ENCODE measurements around the gene UCN2. TPM values are rescaled to one million over a fixed set of nuclear protein-coding genes. Genes with fewer than 3 reads are reported as not detected.
"Not testable (repeated sequence)": the region's sequence is repeated elsewhere in the genome, so short reads cannot be mapped to it uniquely, and the experiment has no call there.

The UCN2 gene
- total RNA-seq, 2 experiments from 2014 or later, result not detected

GRCh38 chr3:48532977-48533337 lies 30.6 kb downstream of the UCN2 start:
- H3K4me1 Mint-ChIP-seq, result no peaks in the 10 kb centered on the region
- no peak overlapping the region for H3K27ac Mint-ChIP-seq
- ATAC-seq (no peak), DNase-seq (no peak)
- CTCF ChIA-PET, result interaction anchor here (0.7 to 2.1 kb wide), 4 partner anchors 16 to 387 kb away, joined by 3 to 7 read pairs (median 3); no protein-coding TSS in a partner anchor
- H3K36me3 Mint-ChIP-seq, result peaks cover 40% of the 10 kb centered on the region
- H3K27me3 Mint-ChIP-seq, result no peaks in the 10 kb centered on the region
- no peak overlapping the region for H3K4me3 Mint-ChIP-seq
- no peaks in the 10 kb centered on the region for H3K9me3 Mint-ChIP-seq (ENCODE audit: low read depth)

DNA sequence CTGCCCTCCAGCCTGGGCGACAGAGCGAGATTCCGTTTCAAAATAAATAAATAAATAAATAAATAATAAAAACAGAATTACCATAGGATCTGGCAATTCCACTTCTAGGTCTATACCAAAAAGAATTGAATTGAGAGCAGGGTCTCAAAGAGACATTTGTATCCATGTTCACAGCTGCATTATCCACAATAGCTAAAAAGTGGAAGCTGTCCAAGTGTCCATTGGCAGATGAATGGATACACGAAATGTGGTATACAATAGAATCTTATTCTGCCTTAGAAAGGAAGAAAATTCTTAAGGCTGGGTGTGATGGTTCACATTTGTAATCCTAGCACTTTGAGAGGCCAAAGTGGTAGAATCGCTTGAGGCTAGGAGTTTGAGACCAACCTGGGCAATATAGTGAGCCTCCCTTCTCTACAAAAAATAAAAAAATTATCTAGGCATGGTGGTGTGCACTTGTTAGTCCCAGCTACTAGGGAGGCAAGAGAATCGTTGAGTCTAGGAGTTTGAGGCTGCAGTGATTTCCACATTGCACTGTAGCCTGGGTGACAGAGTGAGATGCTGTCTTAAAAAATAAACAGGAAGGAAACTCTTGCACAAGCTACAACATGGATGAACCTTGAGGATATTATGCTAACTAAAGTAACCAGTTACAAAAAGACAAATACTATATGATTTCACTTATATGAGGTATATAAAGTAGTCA lies 31.2 kb downstream of the UCN2 start:
- no peaks in the 10 kb centered on the region for H3K4me1 Mint-ChIP-seq
- ATAC-seq (no peak), DNase-seq (no peak)
- H3K36me3 Mint-ChIP-seq, result peaks cover 44% of the 10 kb centered on the region
- CTCF ChIA-PET, result interaction anchor here (0.7 to 2.1 kb wide), 5 partner anchors 17 to 388 kb away, joined by 3 to 7 read pairs (median 3); no protein-coding TSS in a partner anchor
- H3K27ac Mint-ChIP-seq, result no peak overlapping the region
- no peaks in the 10 kb centered on the region for H3K9me3 Mint-ChIP-seq (ENCODE audit: low read depth)
- no peaks in the 10 kb centered on the region for H3K27me3 Mint-ChIP-seq
- no peak overlapping the region for H3K4me3 Mint-ChIP-seq

DNA sequence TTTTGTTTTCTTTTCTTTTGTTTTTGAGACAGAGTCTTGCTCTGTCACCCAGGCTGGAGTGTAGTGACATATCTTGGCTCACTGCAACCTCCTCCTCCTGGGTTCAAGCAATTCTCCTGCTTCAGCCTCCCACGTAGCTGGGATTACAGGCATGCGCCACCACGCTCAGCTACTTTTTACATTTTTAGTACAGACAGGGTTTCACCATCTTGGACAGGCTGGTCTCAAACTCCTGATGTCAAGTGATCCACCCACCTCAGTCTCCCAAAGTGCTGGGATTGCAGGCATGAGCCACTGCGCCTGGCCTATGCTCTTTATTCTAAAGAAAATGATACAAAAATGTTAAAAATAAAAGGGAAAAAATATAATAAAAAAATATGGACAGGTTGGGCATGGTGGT lies 32.9 kb downstream of the UCN2 start:
- DNase-seq; H3K4me1 Mint-ChIP-seq; H3K27me3 Mint-ChIP-seq; H3K4me3 Mint-ChIP-seq; H3K9me3 Mint-ChIP-seq (ENCODE audit: low read depth); H3K27ac Mint-ChIP-seq; ATAC-seq: not testable (repeated sequence)
- H3K36me3 Mint-ChIP-seq, result peaks cover 44% of the 10 kb centered on the region
- CTCF ChIA-PET, result interaction anchor here (0.8 to 2.0 kb wide), 5 partner anchors 14 to 130 kb away, joined by 3 to 9 read pairs (median 4); no protein-coding TSS in a partner anchor

GRCh38 chr3:48528754-48529153 lies 34.8 kb downstream of the UCN2 start:
- no peak overlapping the region for H3K27ac Mint-ChIP-seq
- no peaks in the 10 kb centered on the region for H3K27me3 Mint-ChIP-seq
- CTCF ChIA-PET, result interaction anchor here (0.7 to 2.0 kb wide), 3 partner anchors 21 to 128 kb away, joined by 3 to 9 read pairs (median 5); no protein-coding TSS in a partner anchor
- no peaks in the 10 kb centered on the region for H3K9me3 Mint-ChIP-seq (ENCODE audit: low read depth)
- ATAC-seq (no peak), DNase-seq (no peak)
- no peaks in the 10 kb centered on the region for H3K4me1 Mint-ChIP-seq
- H3K4me3 Mint-ChIP-seq, result no peak overlapping the region
- peaks cover 34% of the 10 kb centered on the region for H3K36me3 Mint-ChIP-seq

GRCh38 chr3:48528048-48528447 lies 35.5 kb downstream of the UCN2 start:
- no peaks in the 10 kb centered on the region for H3K9me3 Mint-ChIP-seq (ENCODE audit: low read depth)
- peaks cover 34% of the 10 kb centered on the region for H3K36me3 Mint-ChIP-seq
- H3K27ac Mint-ChIP-seq, result no peak overlapping the region
- CTCF ChIA-PET, result no interaction called here
- H3K4me1 Mint-ChIP-seq, result no peaks in the 10 kb centered on the region
- H3K4me3 Mint-ChIP-seq, result no peak overlapping the region
- ATAC-seq (no peak), DNase-seq (no peak)
- no peaks in the 10 kb centered on the region for H3K27me3 Mint-ChIP-seq

DNA sequence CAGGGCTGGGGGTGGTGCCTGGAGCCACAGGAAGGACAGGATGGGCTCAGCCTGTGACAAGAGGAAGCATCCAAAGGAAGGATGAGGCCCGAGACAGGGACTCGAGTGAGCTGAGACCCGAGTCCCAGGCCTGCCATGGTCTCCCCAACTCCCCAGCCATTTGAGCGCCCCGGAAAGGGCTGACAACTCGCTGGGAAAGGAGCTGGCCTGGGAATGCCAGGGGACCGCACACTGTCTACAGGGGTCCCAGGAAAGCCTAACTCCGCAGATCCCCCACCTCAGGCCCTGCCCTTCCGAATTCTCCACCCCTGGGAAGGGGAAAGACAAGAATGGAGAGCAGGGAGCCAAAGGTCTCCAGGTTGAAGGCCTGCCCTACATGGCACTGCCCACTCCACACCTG lies 38.6 kb downstream of the UCN2 start:
- Mint-ChIP-seq H3K27ac (no peak overlapping the region), H3K4me1 (peaks cover under 1% of the 10 kb centered on the region)

DNA sequence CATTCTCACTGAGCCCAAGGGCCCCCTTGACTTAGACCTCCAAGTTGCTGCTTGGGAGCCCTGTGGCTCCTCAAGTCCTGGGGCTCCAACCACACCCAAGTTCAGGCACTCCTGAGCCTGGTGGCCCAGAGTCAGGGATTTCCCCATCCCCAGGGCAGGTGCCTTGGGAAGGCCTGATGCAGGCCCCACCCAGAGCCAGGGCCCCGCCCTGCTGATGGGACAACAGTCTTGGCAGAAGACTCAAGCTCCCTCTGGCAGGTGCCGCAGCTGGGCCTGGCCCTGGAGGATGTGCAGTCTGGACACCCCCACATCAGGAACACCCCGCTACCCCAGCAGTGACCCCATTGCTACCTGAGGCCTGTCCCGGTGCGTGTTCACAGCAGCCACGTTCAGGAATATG lies 41.9 kb downstream of the UCN2 start:
- Mint-ChIP-seq H3K27ac (no peak overlapping the region), H3K36me3 (peaks cover 7% of the 10 kb centered on the region), H3K4me1 (peaks cover 30% of the 10 kb centered on the region), H3K9me3 (ENCODE audit: low read depth) (no peaks in the 10 kb centered on the region), H3K27me3 (no peaks in the 10 kb centered on the region), H3K4me3 (no peak overlapping the region)
- CTCF ChIA-PET, result no interaction called here
- ATAC-seq, result no peak
- no peak for DNase-seq

More for the DNA sequence above, 38.6 kb downstream of the UCN2 start:
- CTCF ChIA-PET, result interaction anchor here (0.8 to 1.6 kb wide), 4 partner anchors 17 to 89 kb away, joined by 3 to 7 read pairs (median 4); partner anchors contain the start of gene PFKFB4
- no peak for ATAC-seq
- no peak overlapping the region for H3K4me3 Mint-ChIP-seq
- no peaks in the 10 kb centered on the region for H3K27me3 Mint-ChIP-seq
- DNase-seq, result no peak
- no peaks in the 10 kb centered on the region for H3K9me3 Mint-ChIP-seq (ENCODE audit: low read depth)
- peaks cover 24% of the 10 kb centered on the region for H3K36me3 Mint-ChIP-seq

DNA sequence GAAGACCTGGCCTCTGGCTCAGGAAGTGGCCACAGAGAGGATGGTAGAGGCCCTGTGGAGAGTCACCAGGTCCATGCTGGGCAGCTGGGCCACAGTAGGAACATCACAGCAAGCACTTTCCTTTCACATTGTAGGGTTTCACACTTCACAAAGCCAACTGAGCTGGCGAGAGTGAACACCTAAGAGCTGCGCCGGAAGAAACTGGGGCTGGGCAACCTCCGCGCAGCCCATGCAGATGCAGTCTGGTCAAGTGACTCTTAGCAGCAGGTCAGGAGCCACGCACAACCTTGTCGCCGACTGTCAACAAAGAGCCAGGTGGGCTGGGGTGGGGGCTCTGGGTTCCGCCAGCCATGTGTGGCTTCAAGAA lies 44.3 kb downstream of the UCN2 start:
- H3K4me3 Mint-ChIP-seq, result no peak overlapping the region
- peaks cover 4% of the 10 kb centered on the region for H3K36me3 Mint-ChIP-seq
- peak overlapping the region; percentile 66 for H3K27ac Mint-ChIP-seq
- H3K9me3 Mint-ChIP-seq (ENCODE audit: low read depth), result no peaks in the 10 kb centered on the region
- CTCF ChIA-PET, result interaction anchor here (1.0 to 2.1 kb wide), 3 partner anchors 10 to 83 kb away, joined by 3 to 7 read pairs (median 5); no protein-coding TSS in a partner anchor
- H3K4me1 Mint-ChIP-seq, result peaks cover 52% of the 10 kb centered on the region
- DNase-seq, result no peak
- no peak for ATAC-seq
- no peaks in the 10 kb centered on the region for H3K27me3 Mint-ChIP-seq

- peak; percentile 23 for ATAC-seq
- no peaks in the 10 kb centered on the region for H3K27me3 Mint-ChIP-seq
Measured at GRCh38 chr3:48518638-48519276, 44.8 kb downstream of the UCN2 start.

GRCh38 chr3:48518069-48518468 lies 45.5 kb downstream of the UCN2 start:
- H3K4me1 Mint-ChIP-seq, result peaks cover 58% of the 10 kb centered on the region
- CTCF ChIA-PET, result no interaction called here
- ATAC-seq (no peak), DNase-seq (no peak)
- H3K9me3 Mint-ChIP-seq (ENCODE audit: low read depth), result no peaks in the 10 kb centered on the region
- H3K4me3 Mint-ChIP-seq, result no peak overlapping the region
- peaks cover 2% of the 10 kb centered on the region for H3K36me3 Mint-ChIP-seq
- H3K27ac Mint-ChIP-seq, result peak overlapping the region; percentile 57
- H3K27me3 Mint-ChIP-seq, result no peaks in the 10 kb centered on the region

More at GRCh38 chr3:48518638-48519276, 44.8 kb downstream of the UCN2 start:
- Mint-ChIP-seq H3K36me3 (peaks cover 4% of the 10 kb centered on the region), H3K4me3 (no peak overlapping the region), H3K9me3 (ENCODE audit: low read depth) (no peaks in the 10 kb centered on the region), H3K27ac (peak overlapping the region; percentile 66), H3K4me1 (peaks cover 57% of the 10 kb centered on the region)
- CTCF ChIA-PET, result interaction anchor here (1.0 to 2.1 kb wide), 3 partner anchors 9 to 83 kb away, joined by 3 to 7 read pairs (median 5); no protein-coding TSS in a partner anchor
- no peak for DNase-seq

DNA sequence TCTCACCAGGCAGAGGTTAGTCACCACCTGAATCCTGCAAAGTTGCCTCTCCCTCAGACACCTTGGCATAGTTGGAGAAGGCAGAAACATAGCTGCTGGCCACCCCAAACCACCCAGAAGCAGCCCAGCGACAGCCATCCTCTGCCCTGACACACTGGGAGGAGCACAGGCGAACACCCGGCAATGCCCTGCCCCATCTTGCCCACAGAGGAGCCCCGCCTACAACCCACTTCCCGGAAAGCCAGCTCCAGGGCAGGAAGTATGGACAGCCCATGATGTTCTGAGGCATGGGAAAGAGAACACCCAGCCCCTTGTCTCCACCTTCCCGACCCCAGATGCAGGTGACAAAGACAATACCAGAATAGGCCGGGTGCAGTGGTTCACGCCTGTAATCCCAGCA lies 47.0 kb downstream of the UCN2 start:
- peak overlapping the region; percentile 54 for H3K27ac Mint-ChIP-seq
- H3K4me3 Mint-ChIP-seq, result no peak overlapping the region
- peak; percentile 64 for DNase-seq

DNA sequence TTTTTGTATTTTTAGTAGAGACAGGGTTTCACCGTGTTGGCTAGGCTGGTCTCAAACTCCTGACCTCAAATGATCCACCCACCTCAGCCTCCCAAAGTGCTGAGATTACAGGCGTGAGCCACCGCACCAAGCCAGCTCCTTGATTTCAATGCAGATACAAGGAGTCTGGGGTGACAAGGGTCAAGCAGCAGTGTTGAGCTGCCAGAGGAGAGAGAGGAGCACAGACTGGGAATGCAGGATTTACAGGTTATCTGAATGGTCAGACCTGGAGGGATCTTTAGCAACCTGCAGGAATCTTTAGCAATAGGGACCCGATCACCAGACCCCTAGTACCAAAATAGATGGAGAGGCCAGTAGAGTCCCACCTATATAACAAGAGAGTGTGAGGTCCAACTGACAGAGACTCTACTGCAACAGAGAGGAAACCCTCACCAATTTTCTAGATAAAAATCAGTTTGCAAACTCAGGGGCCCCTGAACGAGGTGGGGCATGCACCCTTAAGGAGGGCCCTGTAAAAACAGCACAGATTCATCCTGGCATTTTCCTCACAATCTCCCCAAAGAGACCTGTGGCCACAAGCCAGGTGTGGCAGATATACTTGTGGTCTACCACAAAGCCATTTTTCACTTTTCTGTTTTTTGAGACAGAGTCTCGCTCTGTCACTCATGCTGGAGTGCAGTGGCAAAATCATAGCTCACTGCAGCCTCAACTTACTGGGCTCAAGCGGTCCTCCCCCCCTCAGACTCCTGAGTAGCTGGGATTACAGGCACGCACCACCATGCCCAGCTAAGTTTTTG lies 49.0 kb downstream of the UCN2 start:
- Mint-ChIP-seq H3K36me3 (no peaks in the 10 kb centered on the region), H3K4me1 (peaks cover 55% of the 10 kb centered on the region), H3K9me3 (ENCODE audit: low read depth) (no peaks in the 10 kb centered on the region), H3K4me3 (peak overlapping the region; percentile 30), H3K27ac (peak overlapping the region; percentile 68), H3K27me3 (peaks cover 5% of the 10 kb centered on the region)
- peak; percentile 78 for DNase-seq
- CTCF ChIA-PET, result interaction anchor here (0.9 to 13.5 kb wide), 9 partner anchors 7 to 121 kb away, joined by 3 to 110 read pairs (median 5); partner anchors contain the start of genes CCDC51, SHISA5, SLC26A6 and TMA7
- peak; percentile 75 for ATAC-seq

More for the DNA sequence above, 47.0 kb downstream of the UCN2 start:
- H3K9me3 Mint-ChIP-seq (ENCODE audit: low read depth), result no peaks in the 10 kb centered on the region
- ATAC-seq, result peak; percentile 24
- peaks cover 2% of the 10 kb centered on the region for H3K36me3 Mint-ChIP-seq
- peaks cover 58% of the 10 kb centered on the region for H3K4me1 Mint-ChIP-seq
- H3K27me3 Mint-ChIP-seq, result no peaks in the 10 kb centered on the region
- CTCF ChIA-PET, result interaction anchor here (1.2 to 2.5 kb wide), 5 partner anchors 9 to 322 kb away, joined by 3 to 12 read pairs (median 6); partner anchors contain the start of gene SHISA5

All from activated CD8-positive, alpha-beta memory T cell treated with anti-CD3 and anti-CD28 coated beads, Interleukin-2, amount 10 ng/mL, durations not matched to agents 7 days and 5 days (primary cell).